CD1c-positive myeloid dendritic cell (primary cell): ENCODE results near the gene RASGRP4.
"Not testable (repeated sequence)": the region's sequence is repeated elsewhere in the genome, so short reads cannot be mapped to it uniquely, and the experiment has no call there.

ENCODE experiments used
- DNase-seq: peaks from one replicate; pipeline ENCODE4 v3.0.0-alpha.2; 2016; ENCODE audit errors: extremely low spot score

Gene RASGRP4

GRCh38 chr19:38417146-38417543 is 8.9 kb downstream of the RASGRP4 start:
- DNase-seq, result no peak

- no peak for DNase-seq
These were observed 12.6 kb downstream of the RASGRP4 start for GRCh38 chr19:38413416-38413815.

DNA sequence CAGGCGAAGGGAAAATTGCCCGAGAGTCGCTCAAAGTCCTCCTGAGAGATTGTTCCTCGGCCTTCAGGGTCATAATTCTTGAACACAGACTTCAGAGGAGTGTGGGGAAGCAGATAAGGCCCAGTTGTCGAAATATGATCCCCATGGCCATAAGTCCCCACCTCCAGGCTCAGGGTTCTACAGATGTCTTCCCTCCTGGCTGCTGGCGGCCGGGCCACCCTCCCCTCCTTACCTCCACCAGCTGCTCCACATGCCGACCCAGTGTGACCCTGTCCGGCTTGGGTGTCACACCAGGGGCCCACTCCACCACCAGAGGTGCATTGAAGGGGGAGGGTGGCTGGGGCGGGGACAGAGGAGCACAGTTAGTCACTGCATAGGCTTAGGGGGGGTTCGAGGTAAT is 13.1 kb downstream of the RASGRP4 start:
- DNase-seq, result no peak

- DNase-seq, result no peak
These were observed 13.5 kb downstream of the RASGRP4 start for GRCh38 chr19:38412491-38412890.

GRCh38 chr19:38411898-38412297 is 14.1 kb downstream of the RASGRP4 start:
- not testable (repeated sequence) for DNase-seq

GRCh38 chr19:38411041-38411712 is 14.8 kb downstream of the RASGRP4 start:
- DNase-seq, result no peak

DNA sequence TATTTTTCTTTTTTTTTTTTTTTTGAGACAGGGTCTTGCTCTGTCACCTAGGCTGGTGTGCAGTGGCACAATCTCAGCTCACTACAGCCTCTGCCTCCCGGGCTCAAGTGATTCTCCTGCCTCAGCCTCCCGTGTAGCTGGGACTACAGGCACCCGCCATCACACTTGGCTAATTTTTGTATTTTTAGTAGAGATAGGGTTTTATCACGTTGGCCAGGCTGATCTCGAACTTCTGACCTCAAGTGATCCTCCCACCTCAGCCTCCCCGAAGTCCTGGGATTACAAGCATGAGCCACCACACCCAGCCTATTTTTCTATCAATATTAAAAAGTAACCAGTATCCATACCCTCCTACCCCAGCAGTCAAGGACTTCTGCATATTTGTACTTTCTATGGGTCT is 15.6 kb downstream of the RASGRP4 start:
- not testable (repeated sequence) for DNase-seq

GRCh38 chr19:38409631-38410133 is 16.3 kb downstream of the RASGRP4 start:
- DNase-seq, result no peak

GRCh38 chr19:38405276-38405675 is 20.7 kb downstream of the RASGRP4 start:
- DNase-seq, result no peak

- DNase-seq, result no peak
These were observed 21.2 kb downstream of the RASGRP4 start for GRCh38 chr19:38404858-38405257.

GRCh38 chr19:38402967-38403674 is 22.9 kb downstream of the RASGRP4 start, which contains the start of gene FAM98C:
FAM98C (plus strand) TSS chr19:38403093; CDS start chr19:38403154, 61 bp downstream.
- peak; percentile 99 for DNase-seq

DNA sequence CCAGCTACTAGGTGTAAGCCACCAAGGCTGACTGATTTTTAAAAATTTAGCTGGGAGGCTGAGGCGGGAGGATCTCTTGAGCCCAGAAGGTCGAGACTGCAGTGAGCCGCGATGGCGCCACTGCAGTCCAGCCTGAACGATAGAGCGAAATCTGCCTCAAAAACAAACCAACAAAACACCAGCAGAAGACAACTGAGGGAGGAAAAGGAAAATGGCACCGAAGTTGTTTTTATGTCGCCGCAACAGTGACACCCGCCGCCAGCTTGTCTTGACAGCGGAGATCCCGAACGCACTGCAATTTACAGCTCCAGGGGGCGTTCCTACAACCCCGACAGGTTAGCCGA is 23.4 kb downstream of the RASGRP4 start:
- no peak for DNase-seq

GRCh38 chr19:38401148-38401547 is 24.9 kb downstream of the RASGRP4 start:
- no peak for DNase-seq

- no peak for DNase-seq
These were observed 25.7 kb downstream of the RASGRP4 start for GRCh38 chr19:38400361-38400760.

- DNase-seq, result no peak
These were observed 26.5 kb downstream of the RASGRP4 start for GRCh38 chr19:38399537-38399936.

- DNase-seq, result no peak
These were observed 26.9 kb downstream of the RASGRP4 start for GRCh38 chr19:38399081-38399480.

GRCh38 chr19:38395381-38396114 is 30.5 kb downstream of the RASGRP4 start:
- no peak for DNase-seq

GRCh38 chr19:38394488-38394887 is 31.5 kb downstream of the RASGRP4 start:
- DNase-seq, result peak; percentile 31

DNA sequence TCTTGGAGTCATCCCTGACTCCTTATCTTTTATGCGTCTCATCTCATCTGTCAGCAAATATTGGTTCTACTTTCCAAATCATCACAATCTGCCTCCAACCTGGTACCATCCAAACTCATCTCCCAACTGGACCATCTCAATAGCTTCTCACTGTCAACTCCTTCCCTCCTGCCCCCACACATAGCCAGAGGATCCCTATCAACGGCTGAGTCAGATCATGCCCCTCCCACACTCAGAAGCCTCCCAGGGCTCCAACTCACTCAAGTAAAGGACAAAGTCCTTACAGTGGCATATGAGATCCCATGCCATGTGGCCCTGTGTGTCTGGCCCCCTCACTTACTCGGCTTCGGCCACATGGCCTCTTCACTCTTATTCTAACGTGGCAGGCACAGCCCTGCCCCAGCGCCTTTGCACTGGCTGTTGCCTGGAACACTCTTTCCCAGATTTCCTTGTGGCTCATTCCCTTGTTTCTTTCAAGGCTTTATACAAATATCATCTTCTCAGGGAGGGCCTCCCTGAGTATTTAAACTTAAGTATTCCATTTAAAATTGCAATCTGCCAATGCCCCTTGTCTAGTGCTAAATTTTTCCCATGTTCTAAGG is 33.2 kb downstream of the RASGRP4 start:
- peak; percentile 61 for DNase-seq

GRCh38 chr19:38391911-38392464 is 34.0 kb downstream of the RASGRP4 start:
- no peak for DNase-seq

DNA sequence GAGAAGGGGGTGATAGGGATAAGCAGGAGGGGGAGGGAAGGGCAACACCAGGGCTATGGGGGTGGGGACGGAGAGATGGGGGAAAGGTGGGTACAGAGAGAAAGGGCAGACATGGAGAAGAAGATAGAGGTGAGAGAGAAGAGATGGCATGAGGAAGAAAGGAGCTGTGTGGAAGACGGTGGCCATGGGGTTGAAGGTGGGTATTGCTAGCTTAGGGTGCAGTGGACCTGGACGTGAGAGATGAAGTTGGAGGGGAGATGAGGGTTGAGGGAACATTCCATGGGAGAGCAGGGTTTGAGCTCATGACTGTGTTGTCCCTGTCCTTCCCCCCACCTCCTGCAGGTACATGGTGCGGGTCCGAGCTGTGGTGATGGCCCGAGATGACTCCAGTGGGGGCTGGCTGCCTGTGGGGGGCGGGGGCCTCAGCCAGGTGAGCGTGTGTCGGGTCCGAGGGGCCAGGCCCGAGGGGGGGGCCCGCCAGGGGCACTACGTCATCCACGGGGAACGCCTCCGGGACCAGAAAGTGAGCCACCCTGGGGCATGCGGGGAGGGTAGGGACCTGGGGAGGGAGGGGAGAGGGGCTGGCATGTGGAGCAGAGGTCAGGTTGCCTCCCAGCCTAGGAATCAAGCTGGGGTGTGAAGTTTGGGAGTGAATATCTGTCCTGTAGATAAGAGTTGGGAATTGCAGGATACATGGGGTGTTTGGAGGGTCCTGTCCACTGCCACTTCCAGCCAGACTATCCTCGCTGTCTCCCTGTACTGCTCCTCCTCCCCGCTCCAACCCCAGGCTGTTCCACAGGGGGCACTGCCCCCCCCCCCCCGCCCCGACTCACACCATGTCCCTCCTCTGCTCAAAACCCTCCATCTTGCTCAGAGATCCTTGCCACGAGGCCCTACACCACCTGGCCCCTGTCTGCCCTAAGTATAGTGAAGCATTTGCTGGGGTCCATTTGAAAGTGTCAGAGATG is 35.8 kb downstream of the RASGRP4 start:
- DNase-seq, result no peak
